ENCODE data around the gene NUDT21.

GRCh38 chr16:56415875-56416274 lies 35.3 kb downstream of the NUDT21 start:
- TF ChIP-seq CTCF (IDR thresholded peaks at IDR 0.05 in 2 of 3, conservative IDR thresholded peaks at IDR 0.05 in 1 of 3; ENCODE audit: control insufficient read depth in 2 of 3, extremely low read depth in 1 of 3, insufficient read depth in 1 of 3, low read depth in 3 of 3, low read length in 3 of 3) = no peak
- TF ChIP-seq REST (IDR thresholded peaks at IDR 0.05; ENCODE audit: low read depth, low read length) = no peak
- TF ChIP-seq SIN3A (IDR thresholded peaks at IDR 0.05; ENCODE audit: low read depth, low read length) = no peak
- 0 out of 2 replicates have a peak, but pooled peaks have one; percentile 40 for TF ChIP-seq CREB1 (IDR thresholded peaks at IDR 0.05; ENCODE audit: low read depth)
- TF ChIP-seq POLR2A (IDR thresholded peaks at IDR 0.05; ENCODE audit: low read depth, low read length) = no peak
- no peak for TF ChIP-seq ZBTB11 (CRISPR knock-in tag; IDR thresholded peaks at IDR 0.05)
- TF ChIP-seq RCOR1 (conservative IDR thresholded peaks at IDR 0.05; ENCODE audit: low read depth, low read length) = no peak
- TF ChIP-seq PAX8 (IDR thresholded peaks at IDR 0.05) = no peak
- TF ChIP-seq GABPA (IDR thresholded peaks at IDR 0.05; ENCODE audit: low read depth) = no peak
- no peak for TF ChIP-seq FOXM1 (IDR thresholded peaks at IDR 0.05; ENCODE audit: low read depth, low read length)
- TF ChIP-seq ZZZ3 (IDR thresholded peaks at IDR 0.05; ENCODE audit: control insufficient read depth, insufficient read length, low read depth) = no peak
- no peak for TF ChIP-seq ZNF274 (IDR thresholded peaks at IDR 0.05; ENCODE audit: insufficient read depth, insufficient read length)
- no peak for TF ChIP-seq HDAC6 (IDR thresholded peaks at IDR 0.05; ENCODE audit: unreplicated experiment)

All from GM12878 (cell line).